ENCODE results near the gene AKAP14.
A peak's percentile ranks its signal among the peaks of the same experiment; 100 is the strongest.

AKAP14 gene

DNA sequence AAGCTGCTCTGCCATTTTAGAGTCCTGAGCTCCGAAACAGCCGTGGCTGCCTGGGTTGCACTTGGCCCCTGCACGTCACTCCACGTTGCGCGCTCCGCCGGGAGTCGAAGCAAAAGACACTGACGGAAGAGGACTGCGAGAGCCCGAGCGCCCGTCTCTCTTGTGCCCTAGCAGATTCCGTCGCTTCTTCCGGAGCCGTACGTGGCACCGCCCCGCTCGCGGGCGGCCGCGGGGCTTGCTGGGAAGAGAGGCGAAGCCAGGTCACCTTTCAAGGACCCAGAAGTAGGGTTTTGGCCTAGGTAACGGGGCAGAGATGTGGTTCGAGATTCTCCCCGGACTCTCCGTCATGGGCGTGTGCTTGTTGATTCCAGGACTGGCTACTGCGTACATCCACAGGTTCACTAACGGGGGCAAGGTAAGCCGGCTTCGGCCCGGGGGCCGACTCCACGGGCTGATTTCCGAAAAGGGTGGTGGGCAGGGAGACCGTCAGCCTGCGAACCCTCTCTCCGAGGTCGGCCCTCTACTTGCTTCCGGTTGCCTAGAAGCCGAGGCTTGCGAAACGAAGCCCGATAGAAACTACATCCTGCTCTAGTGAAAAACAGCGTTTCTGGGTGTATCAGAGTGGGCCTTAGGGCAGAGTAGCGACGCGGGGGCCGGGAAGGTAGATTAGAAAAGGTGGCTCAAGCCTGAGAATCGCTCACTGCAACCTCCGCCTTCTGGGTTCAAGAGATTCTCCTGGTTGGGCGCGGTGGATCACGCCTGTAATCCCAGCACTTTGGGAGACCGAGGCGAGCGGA lies 23.9 kb upstream of the AKAP14 start, which contains the start of the genes NDUFA1 and RNF113A:
Gene NDUFA1 (plus strand): TSS at position 234 of the 797 bp plus-strand sequence. CDS start 80 bp downstream, at position 314.
Gene RNF113A (minus strand): TSS at position 135 of the 797 bp plus-strand sequence. CDS start 120 bp downstream, at position 15.
- peak; percentile 91 for TF ChIP-seq POLR2A (IDR thresholded peaks at IDR 0.05; ENCODE audit: extremely low read depth, insufficient read length)
- TF ChIP-seq, protein P1, sequence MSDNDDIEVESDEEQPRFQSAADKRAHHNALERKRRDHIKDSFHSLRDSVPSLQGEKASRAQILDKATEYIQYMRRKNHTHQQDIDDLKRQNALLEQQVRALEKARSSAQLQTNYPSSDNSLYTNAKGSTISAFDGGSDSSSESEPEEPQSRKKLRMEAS (IDR thresholded peaks at IDR 0.05; ENCODE audit: low read depth, low read length): peak; percentile 46
- TF ChIP-seq, protein P2, sequence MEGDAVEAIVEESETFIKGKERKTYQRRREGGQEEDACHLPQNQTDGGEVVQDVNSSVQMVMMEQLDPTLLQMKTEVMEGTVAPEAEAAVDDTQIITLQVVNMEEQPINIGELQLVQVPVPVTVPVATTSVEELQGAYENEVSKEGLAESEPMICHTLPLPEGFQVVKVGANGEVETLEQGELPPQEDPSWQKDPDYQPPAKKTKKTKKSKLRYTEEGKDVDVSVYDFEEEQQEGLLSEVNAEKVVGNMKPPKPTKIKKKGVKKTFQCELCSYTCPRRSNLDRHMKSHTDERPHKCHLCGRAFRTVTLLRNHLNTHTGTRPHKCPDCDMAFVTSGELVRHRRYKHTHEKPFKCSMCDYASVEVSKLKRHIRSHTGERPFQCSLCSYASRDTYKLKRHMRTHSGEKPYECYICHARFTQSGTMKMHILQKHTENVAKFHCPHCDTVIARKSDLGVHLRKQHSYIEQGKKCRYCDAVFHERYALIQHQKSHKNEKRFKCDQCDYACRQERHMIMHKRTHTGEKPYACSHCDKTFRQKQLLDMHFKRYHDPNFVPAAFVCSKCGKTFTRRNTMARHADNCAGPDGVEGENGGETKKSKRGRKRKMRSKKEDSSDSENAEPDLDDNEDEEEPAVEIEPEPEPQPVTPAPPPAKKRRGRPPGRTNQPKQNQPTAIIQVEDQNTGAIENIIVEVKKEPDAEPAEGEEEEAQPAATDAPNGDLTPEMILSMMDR (IDR thresholded peaks at IDR 0.05; ENCODE audit: low read depth, low read length): no peak
- TF ChIP-seq MYC (IDR thresholded peaks at IDR 0.05; ENCODE audit: low read depth, low read length): peak; percentile 75
- peak; percentile 94 for DNase-seq (ENCODE audit: low read depth)

DNA sequence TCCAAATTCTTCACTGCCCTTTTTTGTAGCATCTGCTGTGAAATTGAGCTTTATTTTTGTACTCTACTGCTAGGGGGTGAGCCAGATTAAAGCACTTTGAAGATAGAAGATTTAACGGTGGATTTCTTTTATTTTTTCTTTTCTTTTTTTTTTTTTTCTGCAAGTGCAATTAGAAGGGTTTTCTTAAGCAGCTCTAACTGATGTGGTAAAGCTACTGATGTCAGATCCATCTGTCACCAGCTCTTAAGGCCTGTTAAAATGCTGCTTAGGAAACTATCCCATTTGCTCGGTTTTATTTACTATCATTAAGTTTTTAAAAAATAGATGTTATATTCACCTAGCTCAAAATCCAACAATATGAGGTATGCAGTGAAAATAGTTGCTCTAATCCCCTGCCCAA lies 17.0 kb upstream of the AKAP14 start:
- no peak overlapping the region for H3K4me3 ChIP-seq (ENCODE audit: low read depth, low read length)
- DNase-seq (ENCODE audit: low read depth): no peak
- TF ChIP-seq, protein P1 (IDR thresholded peaks at IDR 0.05; ENCODE audit: low read depth, low read length): no peak
- TF ChIP-seq MYC (IDR thresholded peaks at IDR 0.05; ENCODE audit: low read depth, low read length) (no peak), POLR2A (IDR thresholded peaks at IDR 0.05; ENCODE audit: extremely low read depth, insufficient read length) (no peak)
- TF ChIP-seq, protein P2 (IDR thresholded peaks at IDR 0.05; ENCODE audit: low read depth, low read length): no peak

More for the DNA sequence above, 23.9 kb upstream of the AKAP14 start, which contains the start of the genes NDUFA1 and RNF113A:
- H3K4me3 ChIP-seq (ENCODE audit: low read depth, low read length): peak within 1 kb of the TSS; percentile 94

GRCh38 chrX:119880076-119880475 lies 15.6 kb upstream of the AKAP14 start:
- TF ChIP-seq, protein P2 (IDR thresholded peaks at IDR 0.05; ENCODE audit: low read depth, low read length): no peak
- TF ChIP-seq POLR2A (IDR thresholded peaks at IDR 0.05; ENCODE audit: extremely low read depth, insufficient read length): no peak
- no peak for TF ChIP-seq MYC (IDR thresholded peaks at IDR 0.05; ENCODE audit: low read depth, low read length)
- TF ChIP-seq, protein P1 (IDR thresholded peaks at IDR 0.05; ENCODE audit: low read depth, low read length): no peak
- no peak overlapping the region for H3K4me3 ChIP-seq (ENCODE audit: low read depth, low read length)
- no peak for DNase-seq (ENCODE audit: low read depth)

- no peak overlapping the region for H3K4me3 ChIP-seq (ENCODE audit: low read depth, low read length)
- DNase-seq (ENCODE audit: low read depth): peak; percentile 72
- TF ChIP-seq, protein P2 (IDR thresholded peaks at IDR 0.05; ENCODE audit: low read depth, low read length): peak; percentile 66
- TF ChIP-seq POLR2A (IDR thresholded peaks at IDR 0.05; ENCODE audit: extremely low read depth, insufficient read length): no peak
These were observed 14.9 kb upstream of the AKAP14 start for GRCh38 chrX:119880552-119881437.

DNA sequence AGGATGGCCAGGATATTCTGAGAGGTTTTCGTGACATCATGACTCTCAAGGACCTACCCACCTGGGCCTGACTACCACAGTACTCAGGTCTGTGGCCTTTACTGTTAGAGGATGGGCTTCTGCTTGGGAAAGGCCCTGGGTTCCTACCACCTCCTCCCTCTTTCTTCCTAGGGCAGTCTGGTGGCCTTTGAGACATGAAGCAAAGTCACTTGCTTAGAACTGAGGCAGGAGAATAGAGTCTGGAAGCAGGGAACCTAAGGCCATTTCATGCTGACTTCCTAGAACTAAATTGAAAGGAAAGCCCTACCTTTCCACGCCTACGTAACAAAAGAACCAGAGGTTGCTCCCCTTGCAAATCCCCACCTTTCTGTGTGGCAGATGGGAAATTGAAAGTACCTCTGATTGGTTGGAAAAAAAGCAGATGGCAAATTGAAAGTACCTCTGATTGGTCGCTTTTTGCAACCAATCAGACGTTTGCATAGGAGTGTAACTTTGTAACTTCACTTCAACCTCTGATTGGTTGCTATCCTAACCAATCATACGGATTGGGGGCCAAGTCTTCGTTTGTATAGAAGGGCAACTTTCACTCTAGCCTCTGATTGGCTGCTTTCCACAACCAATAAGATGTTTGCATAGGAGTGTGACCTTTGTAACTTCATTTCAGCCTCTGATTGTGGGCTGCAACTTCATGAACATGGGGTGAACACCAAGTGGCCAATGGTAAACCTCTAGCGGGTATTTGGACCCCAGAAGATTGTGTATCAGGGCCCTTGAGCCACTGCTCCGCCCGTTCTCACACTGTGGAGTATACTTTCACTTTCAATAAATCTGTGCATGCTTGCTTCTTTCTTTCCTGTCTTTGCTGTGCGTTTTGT lies 9.9 kb upstream of the AKAP14 start:
- peak; percentile 37 for DNase-seq (ENCODE audit: low read depth)
- TF ChIP-seq, protein P2 (IDR thresholded peaks at IDR 0.05; ENCODE audit: low read depth, low read length): no peak
- no peak overlapping the region for H3K4me3 ChIP-seq (ENCODE audit: low read depth, low read length)

Data from NB4 (cell line).